ENCODE measurements around the gene AGRN.
"Not testable (repeated sequence)": the region's sequence is repeated elsewhere in the genome, so short reads cannot be mapped to it uniquely, and the experiment has no call there.

The AGRN gene

GRCh38 chr1:981955-982558 is 37.9 kb upstream of the AGRN start, which contains the start of gene PERM1:
PERM1 (minus strand) TSS chr1:982093; CDS start chr1:981029, 1,064 bp downstream.
- no peak for DNase-seq (ENCODE audit: low read depth)

GRCh38 chr1:982765-983436 is 37.0 kb upstream of the AGRN start:
- DNase-seq (ENCODE audit: low read depth): no peak

- DNase-seq (ENCODE audit: low read depth): peak; percentile 52
Measured at GRCh38 chr1:983798-984475, 36.0 kb upstream of the AGRN start.

- no peak for DNase-seq (ENCODE audit: low read depth)
Measured at GRCh38 chr1:984476-984814, 35.5 kb upstream of the AGRN start.

- DNase-seq (ENCODE audit: low read depth): no peak
Measured at GRCh38 chr1:985126-985525, 34.8 kb upstream of the AGRN start.

- DNase-seq (ENCODE audit: low read depth): not testable (repeated sequence)
Measured at GRCh38 chr1:988061-988460, 31.9 kb upstream of the AGRN start.

- not testable (repeated sequence) for DNase-seq (ENCODE audit: low read depth)
Measured at GRCh38 chr1:991275-991674, 28.6 kb upstream of the AGRN start.

- DNase-seq (ENCODE audit: low read depth): no peak
Measured at GRCh38 chr1:991895-992294, 28.0 kb upstream of the AGRN start.

GRCh38 chr1:992362-992761 is 27.6 kb upstream of the AGRN start:
- no peak for DNase-seq (ENCODE audit: low read depth)

- DNase-seq (ENCODE audit: low read depth): no peak
Measured at GRCh38 chr1:993379-993995, 26.4 kb upstream of the AGRN start.

GRCh38 chr1:994546-994945 is 25.4 kb upstream of the AGRN start:
- DNase-seq (ENCODE audit: low read depth): not testable (repeated sequence)

- no peak for DNase-seq (ENCODE audit: low read depth)
Measured at GRCh38 chr1:995665-996633, 24.0 kb upstream of the AGRN start.

GRCh38 chr1:996851-997712 is 22.8 kb upstream of the AGRN start:
- no peak for DNase-seq (ENCODE audit: low read depth)

GRCh38 chr1:997713-997992 is 22.3 kb upstream of the AGRN start:
- no peak for DNase-seq (ENCODE audit: low read depth)

GRCh38 chr1:997993-998744 is 21.8 kb upstream of the AGRN start:
- no peak for DNase-seq (ENCODE audit: low read depth)

- no peak for DNase-seq (ENCODE audit: low read depth)
Measured at GRCh38 chr1:998745-998994, 21.2 kb upstream of the AGRN start.

- no peak for DNase-seq (ENCODE audit: low read depth)
Measured at GRCh38 chr1:998995-999724, 20.8 kb upstream of the AGRN start.

- DNase-seq (ENCODE audit: low read depth): no peak
Measured at GRCh38 chr1:999725-1000356, 20.1 kb upstream of the AGRN start, which contains the start of gene HES4. HES4 (minus strand) TSS chr1:1000097; CDS start chr1:999973, 124 bp downstream.

GRCh38 chr1:1000357-1001056 is 19.4 kb upstream of the AGRN start:
- DNase-seq (ENCODE audit: low read depth): peak; percentile 49
